Parathyroid adenoma (tissue), 2 donors: Measurements from ENCODE around the gene BANF1.

Experiments used
- H2AFZ ChIP-seq: fragments of 300-600 bp; sonication (generic); one replicate; pipeline ENCODE4 v1.7.0; 2017; ENCODE audit warnings: antibody characterized with exemption, mild to moderate bottlenecking
- H3K27ac ChIP-seq: fragments of 300-600 bp; sonication (generic); one replicate; pipeline ENCODE4 v1.7.0; 2017
- H3K27me3 ChIP-seq: fragments of 300-600 bp; sonication (generic); one replicate; pipeline ENCODE4 v1.7.0; 2017; ENCODE audit warnings: low read length; ENCODE audit not compliant: control insufficient read depth, insufficient read depth
- H3K36me3 ChIP-seq: fragments of 300-600 bp; sonication (generic); one replicate; pipeline ENCODE4 v1.7.0; 2017; ENCODE audit warnings: low read length; ENCODE audit not compliant: control insufficient read depth, insufficient read depth
- H3K4me1 ChIP-seq: fragments of 300-600 bp; sonication (generic); one replicate; pipeline ENCODE4 v1.7.0; 2017; ENCODE audit warnings: control low read depth
- H3K4me2 ChIP-seq: fragments of 300-600 bp; sonication (generic); one replicate; pipeline ENCODE4 v1.7.0; 2017; ENCODE audit warnings: low read length
- H3K4me3 ChIP-seq: fragments of 300-600 bp; sonication (generic); one replicate; pipeline ENCODE4 v1.7.0; 2017; ENCODE audit warnings: low read depth, low read length
- H3K79me2 ChIP-seq: fragments of 300-600 bp; sonication (generic); one replicate; pipeline ENCODE4 v1.7.0; 2017; ENCODE audit warnings: control low read depth
- H3K9ac ChIP-seq: fragments of 300-600 bp; sonication (generic); one replicate; pipeline ENCODE4 v1.7.0; 2017; ENCODE audit warnings: mild to moderate bottlenecking
- H3K9me3 ChIP-seq: fragments of 300-600 bp; sonication (generic); one replicate; pipeline ENCODE4 v1.7.0; 2017; ENCODE audit warnings: low read length; ENCODE audit not compliant: control insufficient read depth
- CTCF ChIP-seq: fragments of 300-600 bp; sonication (generic); IDR thresholded peaks from one replicate; pipeline ENCODE4 v1.7.0; 2017; ENCODE audit warnings: antibody characterized with exemption, mild to moderate bottlenecking
- donor health status: primary hyperparathyroidism.

BANF1 gene

GRCh38 chr11:66046901-66047300 is 44.6 kb downstream of the BANF1 start:
- Histone ChIP-seq H3K27ac (peak overlapping the region; percentile 53), H3K4me2 (no peak overlapping the region), H3K4me3 (no peak overlapping the region), H3K4me1 (peaks cover 22% of the 10 kb centered on the region), H3K27me3 (no peaks in the 10 kb centered on the region), H2AFZ (no peak overlapping the region), H3K36me3 (no peaks in the 10 kb centered on the region), H3K9me3 (no peaks in the 10 kb centered on the region), H3K9ac (no peak overlapping the region), H3K79me2 (no peaks in the 10 kb centered on the region)
- TF ChIP-seq CTCF, result no peak

GRCh38 chr11:66047541-66048365 is 45.5 kb downstream of the BANF1 start:
- H3K4me1 ChIP-seq, result peaks cover 22% of the 10 kb centered on the region
- H3K4me3 ChIP-seq, result no peak overlapping the region
- peaks cover 4% of the 10 kb centered on the region for H3K79me2 ChIP-seq
- H3K27ac ChIP-seq, result peak overlapping the region; percentile 53
- H3K9me3 ChIP-seq, result no peaks in the 10 kb centered on the region
- no peaks in the 10 kb centered on the region for H3K36me3 ChIP-seq
- no peaks in the 10 kb centered on the region for H3K27me3 ChIP-seq
- no peak overlapping the region for H3K4me2 ChIP-seq
- no peak for TF ChIP-seq CTCF
- H3K9ac ChIP-seq, result no peak overlapping the region
- H2AFZ ChIP-seq, result no peak overlapping the region

GRCh38 chr11:66048547-66049323 is 46.4 kb downstream of the BANF1 start, which contains the start of gene GAL3ST3:
Gene GAL3ST3, minus strand, starts transcription at chr11:66049161. Its CDS starts 3,746 bp downstream, at chr11:66045415.
- Histone ChIP-seq H3K4me2 (no peak within 1 kb of the TSS), H3K4me1 (peaks cover 25% of the 10 kb centered on the region), H2AFZ (peak within 1 kb of the TSS; percentile 50), H3K27ac (peak within 1 kb of the TSS; percentile 53), H3K9me3 (no peaks in the 10 kb centered on the region), H3K9ac (no peak within 1 kb of the TSS), H3K27me3 (no peaks in the 10 kb centered on the region), H3K79me2 (peaks cover 10% of the 10 kb centered on the region), H3K4me3 (no peak within 1 kb of the TSS), H3K36me3 (no peaks in the 10 kb centered on the region)
- TF ChIP-seq CTCF, result no peak

- no peaks in the 10 kb centered on the region for H3K36me3 ChIP-seq
- no peak overlapping the region for H3K4me3 ChIP-seq
- no peak for TF ChIP-seq CTCF
- peaks cover 10% of the 10 kb centered on the region for H3K79me2 ChIP-seq
- H3K9me3 ChIP-seq, result no peaks in the 10 kb centered on the region
- H3K4me1 ChIP-seq, result peaks cover 25% of the 10 kb centered on the region
- no peaks in the 10 kb centered on the region for H3K27me3 ChIP-seq
- no peak overlapping the region for H3K9ac ChIP-seq
- peak overlapping the region; percentile 61 for H2AFZ ChIP-seq
- H3K27ac ChIP-seq, result peak overlapping the region; percentile 84
- H3K4me2 ChIP-seq, result peak overlapping the region; percentile 78
Measured at GRCh38 chr11:66050581-66051231, 48.4 kb downstream of the BANF1 start.
